DND-41 (cell line): ENCODE results near the gene LMAN1.

ENCODE experiments used
- ATAC-seq: fragments of 200-7000 bp; cut with Tn5 transposase; 3 replicates; pipeline ENCODE4 v1.9.1; 2021; ENCODE audit warnings: low read depth; ENCODE audit not compliant: insufficient read depth
- DNase-seq: peaks from one replicate; pipeline ENCODE4 v3.0.0-alpha.2; 2020
- H2AFZ ChIP-seq: 2 replicates; pipeline ENCODE4 v1.6.0; 2012; ENCODE audit warnings: low read depth, low read length
- H3K27ac ChIP-seq: 2 replicates; pipeline ENCODE4 v1.5.1; 2012; ENCODE audit warnings: low read length, inconsistent platforms
- H3K27me3 ChIP-seq: fragments of 200-600 bp; sonication (generic); 2 replicates; pipeline ENCODE4 v1.6.0; 2012; ENCODE audit warnings: low read length, mild to moderate bottlenecking, inconsistent platforms; ENCODE audit not compliant: insufficient read depth, poor library complexity
- H3K36me3 ChIP-seq: 2 replicates; pipeline ENCODE4 v1.5.1; 2012; ENCODE audit warnings: low read length, inconsistent platforms; ENCODE audit not compliant: insufficient read depth
- H3K4me1 ChIP-seq: 2 replicates; pipeline ENCODE4 v1.5.1; 2012; ENCODE audit warnings: mild to moderate bottlenecking, low read length; ENCODE audit not compliant: insufficient read depth
- H3K4me2 ChIP-seq: 2 replicates; pipeline ENCODE4 v1.6.0; 2012; ENCODE audit warnings: mild to moderate bottlenecking, moderate library complexity, low read length, inconsistent platforms; ENCODE audit not compliant: insufficient read depth
- H3K4me3 ChIP-seq, 2 experiments: fragments of 200-600 bp in 1 of 2; shearing (Covaris generic) in 1 of 2; 2 replicates each; pipeline ENCODE4 v1.5.1; 2012 to 2016; ENCODE audit warnings: inconsistent platforms in 2 of 2, low read length in 2 of 2, mild to moderate bottlenecking in 2 of 2, low read depth in 1 of 2, moderate library complexity in 1 of 2
- H3K79me2 ChIP-seq: 2 replicates; pipeline ENCODE4 v1.6.0; 2012; ENCODE audit warnings: low read length, inconsistent platforms; ENCODE audit not compliant: insufficient read depth
- H3K9ac ChIP-seq: 2 replicates; pipeline ENCODE4 v1.6.0; 2012; ENCODE audit warnings: low read depth, mild to moderate bottlenecking, inconsistent platforms, low read length, moderate library complexity
- H3K9me3 ChIP-seq: 2 replicates; pipeline ENCODE4 v1.5.1; 2012; ENCODE audit warnings: low read length, moderate library complexity, mild to moderate bottlenecking, inconsistent platforms; ENCODE audit not compliant: insufficient read depth, severe bottlenecking
- H4K20me1 ChIP-seq: 2 replicates; pipeline ENCODE4 v1.6.0; 2012; ENCODE audit warnings: low read length; ENCODE audit not compliant: insufficient read depth
- CTCF ChIP-seq: IDR thresholded peaks from 2 replicates; pipeline ENCODE4 v1.5.1; 2012; ENCODE audit warnings: borderline replicate concordance, low read length, moderate library complexity, mild to moderate bottlenecking; ENCODE audit not compliant: poor library complexity, severe bottlenecking; ENCODE audit errors: extremely low read depth
- EZH2 ChIP-seq: IDR thresholded peaks from 3 replicates; pipeline ENCODE4 v1.6.1; 2012; ENCODE audit warnings: borderline replicate concordance, low read depth, mild to moderate bottlenecking, moderate library complexity, low read length, inconsistent platforms; ENCODE audit not compliant: severe bottlenecking

LMAN1 gene

GRCh38 chr18:59298871-59299270, 60.2 kb downstream of the LMAN1 start:
- peaks cover 5% of the 10 kb centered on the region for H3K27me3 ChIP-seq
- H3K4me3 ChIP-seq: no peak overlapping the region
- no peak for ATAC-seq
- H3K9me3 ChIP-seq: no peaks in the 10 kb centered on the region
- no peak overlapping the region for H3K27ac ChIP-seq
- no peaks in the 10 kb centered on the region for H3K4me1 ChIP-seq
- no peak for DNase-seq
- no peak for TF ChIP-seq EZH2
- TF ChIP-seq CTCF: no peak
- no peaks in the 10 kb centered on the region for H3K36me3 ChIP-seq
- no peak overlapping the region for H3K9ac ChIP-seq
- no peak overlapping the region for H3K4me2 ChIP-seq
- H2AFZ ChIP-seq: no peak overlapping the region
- H4K20me1 ChIP-seq: no peaks in the 10 kb centered on the region
- no peaks in the 10 kb centered on the region for H3K79me2 ChIP-seq

- no peaks in the 10 kb centered on the region for H3K4me1 ChIP-seq
- no peak for TF ChIP-seq CTCF
- no peak for TF ChIP-seq EZH2
- H3K4me2 ChIP-seq: no peak overlapping the region
- H2AFZ ChIP-seq: no peak overlapping the region
- no peaks in the 10 kb centered on the region for H3K9me3 ChIP-seq
- ATAC-seq: no peak
- H3K79me2 ChIP-seq: no peaks in the 10 kb centered on the region
- H4K20me1 ChIP-seq: no peaks in the 10 kb centered on the region
- no peak overlapping the region for H3K27ac ChIP-seq
- peaks cover 7% of the 10 kb centered on the region for H3K27me3 ChIP-seq
- no peak overlapping the region for H3K9ac ChIP-seq
- DNase-seq: no peak
- H3K4me3 ChIP-seq: no peak overlapping the region
- H3K36me3 ChIP-seq: no peaks in the 10 kb centered on the region
Measured at GRCh38 chr18:59293317-59293716, 65.7 kb downstream of the LMAN1 start.

- H2AFZ ChIP-seq: no peak overlapping the region
- H3K4me2 ChIP-seq: no peak overlapping the region
- H3K4me3 ChIP-seq: no peak overlapping the region
- TF ChIP-seq CTCF: no peak
- TF ChIP-seq EZH2: no peak
- no peak overlapping the region for H3K9ac ChIP-seq
- ATAC-seq: no peak
- H3K9me3 ChIP-seq: no peaks in the 10 kb centered on the region
- no peak overlapping the region for H3K27ac ChIP-seq
- peaks cover 14% of the 10 kb centered on the region for H3K27me3 ChIP-seq
- H4K20me1 ChIP-seq: no peaks in the 10 kb centered on the region
- H3K36me3 ChIP-seq: no peaks in the 10 kb centered on the region
- no peaks in the 10 kb centered on the region for H3K4me1 ChIP-seq
- H3K79me2 ChIP-seq: no peaks in the 10 kb centered on the region
- no peak for DNase-seq
Measured at GRCh38 chr18:59286341-59286740, 72.7 kb downstream of the LMAN1 start.

GRCh38 chr18:59282341-59282740, 76.7 kb downstream of the LMAN1 start:
- peaks cover 14% of the 10 kb centered on the region for H3K27me3 ChIP-seq
- no peak overlapping the region for H3K4me3 ChIP-seq
- no peaks in the 10 kb centered on the region for H3K79me2 ChIP-seq
- H3K9me3 ChIP-seq: no peaks in the 10 kb centered on the region
- no peak overlapping the region for H3K4me2 ChIP-seq
- no peak overlapping the region for H3K27ac ChIP-seq
- H3K9ac ChIP-seq: no peak overlapping the region
- ATAC-seq (no peak), DNase-seq (no peak)
- H3K4me1 ChIP-seq: no peaks in the 10 kb centered on the region
- H4K20me1 ChIP-seq: no peaks in the 10 kb centered on the region
- no peaks in the 10 kb centered on the region for H3K36me3 ChIP-seq
- H2AFZ ChIP-seq: no peak overlapping the region
- no peak for TF ChIP-seq EZH2
- TF ChIP-seq CTCF: no peak
